SH-SY5Y (cell line): Measurements from ENCODE around the gene CNP.

Experiments
- GATA2 ChIP-seq: IDR thresholded peaks from 2 replicates; pipeline ENCODE4 v1.6.1; 2011; ENCODE audit warnings: mild to moderate bottlenecking, low read depth, low read length
- GATA3 ChIP-seq: IDR thresholded peaks from 2 replicates; pipeline ENCODE4 v1.6.1; 2011; ENCODE audit warnings: low read depth, mild to moderate bottlenecking, low read length, moderate library complexity

DNA sequence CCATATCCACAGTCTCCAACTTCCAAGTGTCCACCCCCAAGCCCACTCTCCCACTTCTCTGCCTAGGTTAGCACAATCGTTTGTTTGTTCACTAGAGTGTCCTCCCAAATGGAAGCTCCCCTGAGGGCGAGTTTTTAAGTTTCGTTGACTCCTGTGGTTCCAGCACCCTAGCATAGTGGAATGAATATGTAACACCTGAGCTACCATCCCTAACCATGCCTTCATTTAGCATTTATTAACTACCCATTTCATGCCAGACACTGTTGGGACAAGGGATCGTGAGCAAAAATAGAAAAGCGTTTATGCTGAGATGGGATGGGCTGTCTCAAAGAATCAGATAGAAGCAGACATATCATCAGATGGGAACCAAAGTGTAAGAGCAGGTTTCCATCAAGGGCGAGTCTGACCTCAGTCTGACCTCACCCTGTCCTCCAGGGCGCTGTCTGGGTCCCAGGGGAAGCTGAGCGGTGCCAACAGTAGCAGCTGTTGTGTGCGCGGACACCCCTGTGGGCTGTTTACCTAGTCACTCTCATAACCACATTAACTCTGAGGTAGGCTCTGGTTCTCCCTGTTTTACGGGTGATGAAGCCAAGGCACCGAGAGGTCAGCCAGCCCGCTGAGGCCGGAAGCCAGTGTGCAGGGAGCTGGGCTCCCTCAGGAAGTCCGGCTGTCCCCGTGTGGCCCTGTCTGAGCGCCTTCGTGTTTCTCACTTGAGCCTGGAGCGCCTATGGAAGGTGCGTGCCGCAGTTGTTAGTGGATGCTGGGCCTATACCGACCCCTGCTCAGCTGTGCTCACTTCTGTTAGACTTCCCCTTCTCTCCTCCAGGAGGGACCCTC, 6.2 kb downstream of the CNP start:
- no peak for TF ChIP-seq GATA2
- TF ChIP-seq GATA3 = no peak
